Panc1 (cell line): ENCODE results near the gene COLGALT1. TPM values are rescaled to one million over a fixed set of nuclear protein-coding genes. Genes with fewer than 3 reads are reported as not detected.
A peak's percentile ranks its signal among the peaks of the same experiment; 100 is the strongest.

Experiments used
- ATAC-seq: fragments of 200-7000 bp; cut with Tn5 transposase; 2 replicates; pipeline ENCODE4 v1.9.1; 2020; ENCODE audit warnings: mild to moderate bottlenecking, moderate library complexity
- BruUV-seq: library from RNA; stranded (reverse); fragments of 400-500 nt; replicated peaks from 2 replicates; lab custom pipeline; 2021; lab: Mats Ljungman, UMichigan
- CTCF ChIA-PET: fragments of 300-600 bp; sonication (Branson Sonifier 250); formaldehyde crosslinking; loops from one replicate; lab custom pipeline; 2022; ENCODE audit warnings: antibody characterized with exemption; lab: Charles Lee
- POLR2A ChIA-PET: fragments of 300-600 bp; sonication (Branson Sonifier 250); formaldehyde crosslinking; loops from one replicate; lab custom pipeline; 2022; ENCODE audit warnings: antibody characterized with exemption; lab: Charles Lee
- DNase-seq: peaks from one replicate; pipeline ENCODE4 v3.0.0-alpha.2; 2010; ENCODE audit warnings: low read depth, low spot score
- H3K27ac ChIP-seq: 2 replicates; pipeline ENCODE4 v1.5.1; 2011; ENCODE audit warnings: mild to moderate bottlenecking, low read length, inconsistent platforms
- H3K27me3 ChIP-seq: fragments of 200-500 bp; sonication (Bioruptor generic); 2 replicates; pipeline ENCODE4 v1.6.0; 2014; ENCODE audit warnings: low read length, inconsistent platforms; ENCODE audit not compliant: control insufficient read depth, insufficient read depth
- H3K36me3 ChIP-seq: fragments of 200-500 bp; sonication (Bioruptor generic); 2 replicates; pipeline ENCODE4 v1.5.1; 2014; ENCODE audit warnings: inconsistent platforms, mild to moderate bottlenecking, low read length, moderate library complexity; ENCODE audit not compliant: control insufficient read depth, insufficient read depth
- H3K4me1 ChIP-seq: 2 replicates; pipeline ENCODE4 v1.5.1; 2011; ENCODE audit warnings: inconsistent platforms, mild to moderate bottlenecking, low read length, moderate library complexity; ENCODE audit not compliant: control insufficient read depth, insufficient read depth
- H3K4me3 ChIP-seq, 2 experiments: 2 replicates each; pipeline ENCODE4 v1.5.1; 2011 to 2012; ENCODE audit warnings: low read depth in 2 of 2, low read length in 2 of 2, mild to moderate bottlenecking in 2 of 2, inconsistent platforms in 1 of 2, moderate library complexity in 1 of 2
- H3K9me3 ChIP-seq: fragments of 200-500 bp; sonication (Bioruptor generic); 2 replicates; pipeline ENCODE4 v1.5.1; 2014; ENCODE audit warnings: low read depth, mild to moderate bottlenecking, inconsistent platforms, low read length, moderate library complexity; ENCODE audit not compliant: control insufficient read depth, insufficient read depth
- POLR2AphosphoS5 ChIP-seq: IDR thresholded peaks from 2 replicates; pipeline ENCODE4 v1.6.1; 2012; ENCODE audit warnings: mild to moderate bottlenecking, low read depth, low read length, moderate library complexity
- SIN3A ChIP-seq: IDR thresholded peaks from 2 replicates; pipeline ENCODE4 v1.6.1; 2012; ENCODE audit warnings: low read depth, mild to moderate bottlenecking, low read length, moderate library complexity, borderline replicate concordance; ENCODE audit not compliant: insufficient read depth
- TCF7L2 ChIP-seq: IDR thresholded peaks from 2 replicates; pipeline ENCODE4 v1.6.1; 2011; ENCODE audit warnings: mild to moderate bottlenecking, low read depth, low read length, inconsistent platforms
- in situ Hi-C: cut with HindIII; loops from 2 replicates; pipeline ENCODE4 v1.10.0; 2016; ENCODE audit warnings: low sequenced_read_pairs, low pct_unique_long_range_greater_than_20kb
- intact Hi-C: fragments of 100-400 bp; cut with micrococcal nuclease; formaldehyde crosslinking; loops from one replicate; pipeline ENCODE4 v1.10.0; 2022; ENCODE audit not compliant: unreplicated experiment
- total RNA-seq: library from RNA; stranded (reverse); gene quantifications from one replicate; pipeline ENCODE4 v1.2.1, GENCODE V29; 2021; ENCODE audit not compliant: unreplicated experiment
- TF ChIP-seq, protein P1 (sequence below), 2 experiments: IDR thresholded peaks; 2 replicates each; pipeline ENCODE4 v1.6.1; 2011 to 2012; ENCODE audit warnings: low read depth in 2 of 2, control low read depth in 1 of 2, low read length in 1 of 2, mild to moderate bottlenecking in 1 of 2, moderate library complexity in 1 of 2; ENCODE audit not compliant: insufficient read depth in 1 of 2
- TF ChIP-seq, protein P2 (sequence below): fragments of 450-650 bp; IDR thresholded peaks from 2 replicates; pipeline ENCODE4 v1.5.1; 2017; ENCODE audit warnings: mild to moderate bottlenecking

COLGALT1 gene
- total RNA-seq, 1 experiment from 2014 or later, result 97.2 TPM

DNA sequence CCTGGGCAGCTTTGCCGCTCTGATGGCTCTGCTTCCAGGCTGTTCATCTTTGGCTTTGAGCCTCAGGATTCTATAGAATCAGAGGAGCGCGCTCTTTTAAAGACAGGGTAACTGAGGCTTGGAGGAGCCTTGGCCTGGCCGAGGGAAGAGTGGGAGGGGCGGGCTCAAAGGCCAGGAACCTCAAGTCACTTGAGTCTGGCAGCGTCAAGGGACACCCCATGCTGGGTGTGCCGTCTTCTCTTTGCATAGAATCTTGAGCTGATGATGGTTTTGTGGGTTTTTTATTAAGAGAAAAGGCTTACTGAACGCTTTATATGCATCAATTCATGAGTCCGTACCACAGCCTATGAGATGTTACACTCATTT, 42.9 kb upstream of the COLGALT1 start:
- TF ChIP-seq SIN3A (no peak), POLR2AphosphoS5 (no peak), TCF7L2 (no peak)
- TF ChIP-seq, protein P1, sequence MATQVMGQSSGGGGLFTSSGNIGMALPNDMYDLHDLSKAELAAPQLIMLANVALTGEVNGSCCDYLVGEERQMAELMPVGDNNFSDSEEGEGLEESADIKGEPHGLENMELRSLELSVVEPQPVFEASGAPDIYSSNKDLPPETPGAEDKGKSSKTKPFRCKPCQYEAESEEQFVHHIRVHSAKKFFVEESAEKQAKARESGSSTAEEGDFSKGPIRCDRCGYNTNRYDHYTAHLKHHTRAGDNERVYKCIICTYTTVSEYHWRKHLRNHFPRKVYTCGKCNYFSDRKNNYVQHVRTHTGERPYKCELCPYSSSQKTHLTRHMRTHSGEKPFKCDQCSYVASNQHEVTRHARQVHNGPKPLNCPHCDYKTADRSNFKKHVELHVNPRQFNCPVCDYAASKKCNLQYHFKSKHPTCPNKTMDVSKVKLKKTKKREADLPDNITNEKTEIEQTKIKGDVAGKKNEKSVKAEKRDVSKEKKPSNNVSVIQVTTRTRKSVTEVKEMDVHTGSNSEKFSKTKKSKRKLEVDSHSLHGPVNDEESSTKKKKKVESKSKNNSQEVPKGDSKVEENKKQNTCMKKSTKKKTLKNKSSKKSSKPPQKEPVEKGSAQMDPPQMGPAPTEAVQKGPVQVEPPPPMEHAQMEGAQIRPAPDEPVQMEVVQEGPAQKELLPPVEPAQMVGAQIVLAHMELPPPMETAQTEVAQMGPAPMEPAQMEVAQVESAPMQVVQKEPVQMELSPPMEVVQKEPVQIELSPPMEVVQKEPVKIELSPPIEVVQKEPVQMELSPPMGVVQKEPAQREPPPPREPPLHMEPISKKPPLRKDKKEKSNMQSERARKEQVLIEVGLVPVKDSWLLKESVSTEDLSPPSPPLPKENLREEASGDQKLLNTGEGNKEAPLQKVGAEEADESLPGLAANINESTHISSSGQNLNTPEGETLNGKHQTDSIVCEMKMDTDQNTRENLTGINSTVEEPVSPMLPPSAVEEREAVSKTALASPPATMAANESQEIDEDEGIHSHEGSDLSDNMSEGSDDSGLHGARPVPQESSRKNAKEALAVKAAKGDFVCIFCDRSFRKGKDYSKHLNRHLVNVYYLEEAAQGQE (IDR thresholded peaks at IDR 0.05; ENCODE audit: insufficient read depth in 1 of 2, low read depth in 2 of 2, low read length in 1 of 2), result no peak
- TF ChIP-seq, protein P2, sequence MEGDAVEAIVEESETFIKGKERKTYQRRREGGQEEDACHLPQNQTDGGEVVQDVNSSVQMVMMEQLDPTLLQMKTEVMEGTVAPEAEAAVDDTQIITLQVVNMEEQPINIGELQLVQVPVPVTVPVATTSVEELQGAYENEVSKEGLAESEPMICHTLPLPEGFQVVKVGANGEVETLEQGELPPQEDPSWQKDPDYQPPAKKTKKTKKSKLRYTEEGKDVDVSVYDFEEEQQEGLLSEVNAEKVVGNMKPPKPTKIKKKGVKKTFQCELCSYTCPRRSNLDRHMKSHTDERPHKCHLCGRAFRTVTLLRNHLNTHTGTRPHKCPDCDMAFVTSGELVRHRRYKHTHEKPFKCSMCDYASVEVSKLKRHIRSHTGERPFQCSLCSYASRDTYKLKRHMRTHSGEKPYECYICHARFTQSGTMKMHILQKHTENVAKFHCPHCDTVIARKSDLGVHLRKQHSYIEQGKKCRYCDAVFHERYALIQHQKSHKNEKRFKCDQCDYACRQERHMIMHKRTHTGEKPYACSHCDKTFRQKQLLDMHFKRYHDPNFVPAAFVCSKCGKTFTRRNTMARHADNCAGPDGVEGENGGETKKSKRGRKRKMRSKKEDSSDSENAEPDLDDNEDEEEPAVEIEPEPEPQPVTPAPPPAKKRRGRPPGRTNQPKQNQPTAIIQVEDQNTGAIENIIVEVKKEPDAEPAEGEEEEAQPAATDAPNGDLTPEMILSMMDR, result no peak
- ChIA-PET POLR2A (no interaction called here), CTCF (no interaction called here)

DNA sequence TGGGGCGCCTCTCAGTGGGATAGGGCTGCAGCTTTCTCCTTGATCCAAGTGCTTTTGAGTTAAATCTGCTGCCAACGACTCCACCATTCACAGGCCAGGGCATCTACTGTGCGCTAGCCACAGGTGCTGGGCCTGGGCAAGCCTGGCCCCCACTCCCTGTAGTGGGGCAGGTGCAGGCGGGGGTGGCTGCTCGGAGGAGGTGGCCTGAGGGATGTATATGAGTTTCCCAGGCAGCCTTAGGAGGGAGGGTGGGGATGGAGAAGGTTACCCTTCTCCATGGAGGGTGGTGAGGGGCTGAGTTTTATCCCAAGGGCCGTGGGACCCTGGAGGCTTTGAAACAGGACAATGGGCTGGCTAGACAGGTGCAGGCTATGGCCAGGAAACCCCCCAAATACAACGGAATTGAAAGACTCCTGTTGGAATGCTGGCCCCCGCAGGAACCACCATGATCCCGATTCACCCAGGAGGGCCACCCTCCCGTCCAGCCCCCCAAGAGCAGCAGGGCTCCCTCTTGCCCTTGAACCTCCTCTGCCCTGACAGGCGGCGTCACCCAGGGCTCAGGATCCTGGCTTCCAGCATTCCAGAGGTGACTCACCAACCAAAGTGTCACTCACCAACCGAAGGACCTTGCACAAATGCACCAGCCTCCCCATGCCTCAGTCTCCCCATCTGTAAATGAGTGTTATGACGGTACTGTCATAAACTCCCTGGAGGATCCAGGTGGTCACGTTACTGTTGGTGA, 39.9 kb upstream of the COLGALT1 start:
- CTCF ChIA-PET, result no interaction called here
- intact Hi-C loops (no loop called here), in situ Hi-C loops (no loop called here)
- H3K36me3 ChIP-seq, result no peaks in the 10 kb centered on the region; the same call in none of the 2 replicates
- H3K9me3 ChIP-seq, result 0 out of 2 replicates have a peak, but pooled peaks cover 2% of the 10 kb centered on the region
- no peak overlapping the region for H3K27ac ChIP-seq
- H3K4me1 ChIP-seq, result no peaks in the 10 kb centered on the region
- no TSS peak for BruUV-seq
- no peak for DNase-seq
- no peak for ATAC-seq
- H3K4me3 ChIP-seq, result no peak overlapping the region
- POLR2A ChIA-PET, result no interaction called here
- TF ChIP-seq, protein P2, result no peak
- TF ChIP-seq SIN3A, result no peak
- TF ChIP-seq, protein P1 (IDR thresholded peaks at IDR 0.05; ENCODE audit: insufficient read depth in 1 of 2, low read depth in 2 of 2, low read length in 1 of 2), result no peak
- TF ChIP-seq TCF7L2, result no peak
- no peak for TF ChIP-seq POLR2AphosphoS5
- H3K27me3 ChIP-seq, result no peaks in the 10 kb centered on the region

More for the DNA sequence above, 42.9 kb upstream of the COLGALT1 start:
- Histone ChIP-seq H3K27me3 (no peaks in the 10 kb centered on the region), H3K9me3 (0 out of 2 replicates have a peak, but pooled peaks cover under 1% of the 10 kb centered on the region), H3K4me3 (peak overlapping the region; percentile 78 to 92), H3K4me1 (no peaks in the 10 kb centered on the region; the same call in 1 of the 2 replicates), H3K36me3 (no peaks in the 10 kb centered on the region; the same call in 1 of the 2 replicates), H3K27ac (peak overlapping the region; percentile 89)
- DNase-seq, result no peak
- no peak for ATAC-seq
- intact Hi-C loops, result no loop called here
- in situ Hi-C loops, result no loop called here
- BruUV-seq, result no TSS peak
